ENCODE data around the gene TOB1.

Gene TOB1

DNA sequence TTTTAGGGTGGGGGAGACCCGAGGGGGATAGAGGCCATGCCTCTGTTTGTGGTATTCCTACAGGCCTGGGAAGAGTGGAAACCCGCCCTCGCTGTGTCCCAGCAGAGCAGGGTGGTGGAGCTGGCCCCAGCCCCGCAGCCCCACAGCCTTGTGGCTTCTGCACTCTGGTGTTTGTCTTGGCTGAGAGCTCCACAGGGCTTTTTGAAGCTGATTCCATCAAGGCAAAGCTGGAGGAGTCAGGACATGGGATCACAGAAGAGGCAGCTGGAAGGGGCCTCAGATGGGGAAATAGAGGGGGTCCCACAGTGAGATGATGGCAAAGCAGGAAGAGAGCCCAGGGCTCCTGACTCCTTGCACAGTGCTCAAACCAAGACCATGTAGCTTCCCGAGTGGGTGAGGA is 35.8 kb downstream of the TOB1 start:
- no peak for DNase-seq

DNA sequence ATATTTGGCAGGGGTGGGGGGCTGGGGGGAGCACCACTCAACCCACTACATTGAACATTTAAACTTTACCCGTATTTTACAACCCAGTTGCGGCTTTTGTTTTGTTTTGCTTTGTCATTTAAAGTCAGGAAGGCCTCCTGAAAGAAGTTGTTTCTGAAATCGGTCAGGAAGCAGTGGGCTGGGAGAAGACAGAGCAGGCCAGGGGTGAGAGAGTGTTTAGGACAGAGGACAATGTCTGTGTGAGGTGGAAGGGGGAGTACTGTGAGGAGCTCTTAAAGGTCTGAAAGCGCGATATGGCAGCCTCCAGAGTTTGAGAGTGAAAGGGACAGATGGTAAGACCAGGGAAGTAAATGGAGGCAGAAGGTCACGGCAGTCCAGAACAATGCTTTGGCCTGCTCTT is 36.8 kb downstream of the TOB1 start:
- DNase-seq, result no peak

- no peak for DNase-seq
Observed at GRCh38 chr17:50828508-50829170, 37.5 kb downstream of the TOB1 start.

GRCh38 chr17:50825188-50825587 is 41.0 kb downstream of the TOB1 start:
- DNase-seq, result no peak

- no peak for DNase-seq
Observed at GRCh38 chr17:50824429-50824828, 41.7 kb downstream of the TOB1 start.

DNA sequence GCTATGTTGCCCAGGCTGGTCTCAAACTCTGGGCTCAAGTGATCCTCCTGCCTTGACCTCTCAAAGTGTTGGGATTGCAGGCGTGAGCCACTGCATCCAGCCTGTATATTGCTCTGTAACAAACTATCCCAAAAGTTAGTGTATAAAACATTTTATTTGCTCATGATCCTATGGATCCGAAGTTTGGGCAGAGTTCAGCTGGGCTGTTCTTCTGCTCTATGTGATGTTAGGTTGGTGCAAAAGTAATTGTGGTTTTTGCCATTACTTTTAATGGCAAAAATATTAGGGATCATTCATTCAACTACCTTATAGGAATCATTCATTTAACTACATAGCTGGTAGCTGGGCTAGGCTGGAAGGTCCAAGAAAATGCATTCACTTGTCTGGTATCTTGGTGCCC is 43.6 kb downstream of the TOB1 start:
- DNase-seq, result no peak

GRCh38 chr17:50820651-50821050 is 45.5 kb downstream of the TOB1 start:
- DNase-seq, result no peak

DNA sequence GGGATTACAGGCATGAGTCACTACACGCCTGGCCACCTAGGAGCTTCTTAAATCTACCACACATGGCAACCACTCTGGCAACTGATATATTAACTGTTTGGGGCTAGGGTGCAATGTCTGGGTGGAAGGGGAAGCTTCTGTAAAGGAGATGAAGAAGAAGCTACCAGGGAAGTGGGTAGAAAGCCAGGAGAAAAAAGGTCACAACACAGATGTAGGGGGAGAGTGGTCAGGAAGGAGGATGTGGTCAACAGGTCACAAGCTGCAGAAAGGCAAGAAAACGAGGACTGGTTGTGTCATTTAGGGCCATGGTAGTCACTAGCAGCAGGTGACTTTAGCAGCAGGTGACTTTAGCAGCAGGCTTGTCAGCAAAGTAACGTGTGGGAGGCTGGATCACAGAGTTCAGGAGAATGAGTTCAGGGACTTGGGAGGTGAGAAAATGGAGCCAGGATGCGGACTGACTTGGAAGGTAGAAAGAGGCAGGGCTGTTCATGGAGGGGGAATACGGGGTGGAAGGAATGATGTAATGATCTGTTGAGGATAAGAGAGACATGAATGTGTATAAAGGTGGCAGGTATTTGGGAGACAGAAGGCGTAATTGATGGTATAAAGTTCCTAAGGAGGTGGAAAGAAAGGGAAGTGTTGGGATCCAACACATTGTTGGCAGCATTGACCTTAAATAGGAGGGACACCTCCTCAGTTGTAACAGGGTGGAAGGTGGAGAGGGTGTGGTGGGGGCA is 47.1 kb downstream of the TOB1 start:
- no peak for DNase-seq

GRCh38 chr17:50818261-50818660 is 47.9 kb downstream of the TOB1 start:
- no peak for DNase-seq

GRCh38 chr17:50817838-50818237 is 48.3 kb downstream of the TOB1 start:
- no peak for DNase-seq

- DNase-seq, result no peak
Observed at GRCh38 chr17:50816771-50817751, 49.1 kb downstream of the TOB1 start.

GRCh38 chr17:50816271-50816670 is 49.9 kb downstream of the TOB1 start:
- no peak for DNase-seq

DNA sequence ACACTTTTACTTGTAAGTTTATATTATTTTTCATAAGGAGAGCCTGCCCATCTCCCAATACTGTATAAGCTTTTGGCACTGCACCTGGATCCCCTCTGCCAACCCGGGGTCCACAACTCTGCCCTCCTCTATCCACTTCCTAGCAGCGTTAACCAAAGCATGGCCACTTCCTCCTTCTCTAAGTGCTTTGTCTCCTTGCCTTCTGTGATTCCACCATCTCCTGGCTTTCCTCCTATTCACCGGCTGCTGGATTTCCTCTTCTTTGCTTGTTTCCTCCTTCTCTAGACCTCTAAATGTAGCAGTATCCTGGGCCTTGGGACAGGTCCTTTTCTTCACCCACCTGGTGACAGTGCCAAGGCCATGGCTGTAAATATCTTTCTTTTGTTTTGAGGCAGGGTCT is 50.8 kb downstream of the TOB1 start:
- DNase-seq, result no peak

GRCh38 chr17:50813583-50813982 is 52.6 kb downstream of the TOB1 start:
- DNase-seq, result no peak

Data from NCI-H774 (cell line).